GM12872 (cell line): Measurements from ENCODE around the gene FCER1A.

Experiments used
- TF ChIP-seq, protein P1 (sequence below): IDR thresholded peaks from 3 replicates; pipeline ENCODE4 v1.5.1; 2011; ENCODE audit warnings: low read depth, mild to moderate bottlenecking, low read length, moderate library complexity; ENCODE audit not compliant: insufficient read depth

Gene FCER1A

DNA sequence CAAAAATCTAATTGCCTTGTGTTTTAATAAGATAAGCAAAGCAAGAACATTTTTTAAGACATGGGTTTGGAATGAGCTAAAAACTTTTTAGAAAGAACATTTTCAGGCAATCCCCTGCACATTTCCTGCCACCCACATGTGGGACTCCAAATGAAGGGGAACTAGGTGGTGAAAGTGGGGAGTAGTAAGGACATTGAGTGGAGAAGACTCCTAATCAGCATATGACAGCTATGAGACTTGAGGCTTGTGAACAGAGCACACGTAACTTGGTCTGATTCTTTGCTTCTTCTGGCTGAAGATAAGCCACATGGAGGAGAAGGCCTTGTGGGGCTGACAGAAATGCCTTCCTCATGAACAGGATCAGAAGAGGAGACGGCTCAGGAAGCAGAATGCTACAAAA is 50.3 kb downstream of the FCER1A start:
- TF ChIP-seq, protein P1, sequence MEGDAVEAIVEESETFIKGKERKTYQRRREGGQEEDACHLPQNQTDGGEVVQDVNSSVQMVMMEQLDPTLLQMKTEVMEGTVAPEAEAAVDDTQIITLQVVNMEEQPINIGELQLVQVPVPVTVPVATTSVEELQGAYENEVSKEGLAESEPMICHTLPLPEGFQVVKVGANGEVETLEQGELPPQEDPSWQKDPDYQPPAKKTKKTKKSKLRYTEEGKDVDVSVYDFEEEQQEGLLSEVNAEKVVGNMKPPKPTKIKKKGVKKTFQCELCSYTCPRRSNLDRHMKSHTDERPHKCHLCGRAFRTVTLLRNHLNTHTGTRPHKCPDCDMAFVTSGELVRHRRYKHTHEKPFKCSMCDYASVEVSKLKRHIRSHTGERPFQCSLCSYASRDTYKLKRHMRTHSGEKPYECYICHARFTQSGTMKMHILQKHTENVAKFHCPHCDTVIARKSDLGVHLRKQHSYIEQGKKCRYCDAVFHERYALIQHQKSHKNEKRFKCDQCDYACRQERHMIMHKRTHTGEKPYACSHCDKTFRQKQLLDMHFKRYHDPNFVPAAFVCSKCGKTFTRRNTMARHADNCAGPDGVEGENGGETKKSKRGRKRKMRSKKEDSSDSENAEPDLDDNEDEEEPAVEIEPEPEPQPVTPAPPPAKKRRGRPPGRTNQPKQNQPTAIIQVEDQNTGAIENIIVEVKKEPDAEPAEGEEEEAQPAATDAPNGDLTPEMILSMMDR = no peak
